Measurements from ENCODE around the gene TMEM151A. TPM values are rescaled to one million over a fixed set of nuclear protein-coding genes. Genes with fewer than 3 reads are reported as not detected.

Gene TMEM151A
- total RNA-seq, 4 donors from 2014 or later, result 0.27 to 0.35 TPM; not detected in 2

DNA sequence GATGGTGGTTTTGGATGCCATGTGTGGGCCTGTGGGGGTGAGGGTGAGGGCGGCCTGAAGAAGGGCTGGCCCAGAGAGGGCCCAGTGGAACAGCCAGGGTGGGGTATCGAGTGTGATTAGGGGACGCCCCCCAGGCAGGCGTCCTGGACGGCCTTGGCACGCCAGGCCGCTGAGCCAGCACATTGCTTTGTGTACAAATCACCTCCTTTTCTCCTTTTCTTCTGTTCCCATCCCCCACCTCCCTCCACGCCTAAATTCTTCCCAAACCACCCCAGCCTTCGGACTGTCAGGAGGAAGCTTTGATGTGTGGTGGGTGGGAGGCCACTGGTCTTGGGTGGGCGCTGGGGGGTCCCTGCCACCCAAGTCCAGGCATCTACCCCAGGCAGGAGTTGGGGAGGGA lies 33.0 kb downstream of the TMEM151A start:
- no peaks in the 10 kb centered on the region for H3K27me3 ChIP-seq
- peaks cover 0 to 27% (median 2%) of the 10 kb centered on the region in 4 donors for H3K4me1 ChIP-seq
- TF ChIP-seq, protein P1, sequence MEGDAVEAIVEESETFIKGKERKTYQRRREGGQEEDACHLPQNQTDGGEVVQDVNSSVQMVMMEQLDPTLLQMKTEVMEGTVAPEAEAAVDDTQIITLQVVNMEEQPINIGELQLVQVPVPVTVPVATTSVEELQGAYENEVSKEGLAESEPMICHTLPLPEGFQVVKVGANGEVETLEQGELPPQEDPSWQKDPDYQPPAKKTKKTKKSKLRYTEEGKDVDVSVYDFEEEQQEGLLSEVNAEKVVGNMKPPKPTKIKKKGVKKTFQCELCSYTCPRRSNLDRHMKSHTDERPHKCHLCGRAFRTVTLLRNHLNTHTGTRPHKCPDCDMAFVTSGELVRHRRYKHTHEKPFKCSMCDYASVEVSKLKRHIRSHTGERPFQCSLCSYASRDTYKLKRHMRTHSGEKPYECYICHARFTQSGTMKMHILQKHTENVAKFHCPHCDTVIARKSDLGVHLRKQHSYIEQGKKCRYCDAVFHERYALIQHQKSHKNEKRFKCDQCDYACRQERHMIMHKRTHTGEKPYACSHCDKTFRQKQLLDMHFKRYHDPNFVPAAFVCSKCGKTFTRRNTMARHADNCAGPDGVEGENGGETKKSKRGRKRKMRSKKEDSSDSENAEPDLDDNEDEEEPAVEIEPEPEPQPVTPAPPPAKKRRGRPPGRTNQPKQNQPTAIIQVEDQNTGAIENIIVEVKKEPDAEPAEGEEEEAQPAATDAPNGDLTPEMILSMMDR (IDR thresholded peaks at IDR 0.05), result no peak
- no peak for TF ChIP-seq POLR2A (IDR thresholded peaks at IDR 0.05)
- no peak for DNase-seq
- H3K27ac ChIP-seq, result no peak overlapping the region
- H3K9me3 ChIP-seq, result no peaks in the 10 kb centered on the region
- no peaks in the 10 kb centered on the region for H3K36me3 ChIP-seq
- no peak overlapping the region for H3K4me3 ChIP-seq

DNA sequence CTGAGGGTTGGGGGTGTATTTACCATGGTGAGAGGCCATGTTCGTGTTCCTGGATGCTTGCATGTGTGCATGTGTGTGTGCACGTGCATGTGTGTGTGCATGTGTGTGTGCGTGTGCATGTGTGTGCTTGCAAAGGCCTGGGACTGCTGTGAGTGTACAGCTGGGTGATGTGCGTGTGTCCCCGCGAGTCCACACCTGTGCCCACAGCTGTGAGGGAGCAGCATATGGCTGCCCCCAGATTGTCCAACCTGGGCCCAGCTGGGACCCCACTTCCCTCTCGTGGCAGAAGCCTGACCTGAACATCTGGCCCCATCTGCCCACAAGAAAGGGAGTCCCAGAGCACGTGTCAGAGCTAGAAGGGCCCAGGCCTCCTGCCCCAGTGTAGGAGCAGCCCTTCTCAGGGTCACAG lies 33.6 kb downstream of the TMEM151A start:
- TF ChIP-seq, protein P1 (IDR thresholded peaks at IDR 0.05), result no peak
- TF ChIP-seq POLR2A (IDR thresholded peaks at IDR 0.05), result no peak
- no peaks in the 10 kb centered on the region for H3K36me3 ChIP-seq
- peaks cover 0 to 27% (median 2%) of the 10 kb centered on the region in 4 donors for H3K4me1 ChIP-seq
- no peaks in the 10 kb centered on the region for H3K9me3 ChIP-seq
- peak overlapping the region in 1 of 4 donors; percentile 33 for H3K27ac ChIP-seq
- DNase-seq, result no peak
- no peaks in the 10 kb centered on the region for H3K27me3 ChIP-seq
- no peak overlapping the region for H3K4me3 ChIP-seq

DNA sequence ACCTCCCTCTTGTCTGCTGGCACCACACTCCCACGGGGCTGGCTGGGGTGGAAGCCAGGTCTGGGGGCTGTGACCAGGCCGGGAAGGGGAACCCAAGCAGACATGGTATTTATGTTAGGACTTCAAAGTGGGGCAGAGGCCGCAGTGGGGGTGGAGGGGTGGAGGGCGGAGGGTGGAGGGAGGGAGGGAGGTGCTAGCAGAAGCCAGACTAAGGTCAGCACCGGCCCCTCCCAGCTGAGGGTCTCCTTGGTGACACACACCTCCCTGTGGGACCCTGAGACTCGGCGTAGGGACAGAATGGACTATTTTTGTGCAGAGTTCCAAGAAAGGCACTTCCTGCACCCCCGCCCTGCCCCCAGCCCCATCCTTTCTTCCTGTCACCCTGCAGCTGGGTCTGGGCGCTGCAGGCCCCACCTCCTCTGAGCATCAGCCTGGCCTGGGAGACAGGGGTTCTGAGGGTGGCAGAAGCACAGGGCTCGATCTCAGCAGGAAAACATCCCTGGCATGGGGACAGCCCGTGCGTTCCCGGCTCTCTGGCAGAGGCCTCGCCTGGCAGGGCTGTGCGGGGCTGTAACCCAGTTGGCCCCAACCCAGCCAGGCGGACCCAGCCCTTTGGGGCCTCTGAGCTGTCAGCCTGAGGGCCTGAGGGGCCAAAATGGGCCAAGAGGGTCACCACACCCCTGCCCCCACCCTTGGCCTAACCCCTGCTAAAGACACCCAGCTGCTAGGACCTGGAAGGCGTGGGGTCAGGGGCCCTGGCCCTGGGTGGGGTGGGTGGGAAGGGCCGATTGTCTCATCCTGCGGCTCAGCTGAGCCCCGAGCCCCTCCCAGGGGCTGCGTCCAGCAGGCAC lies 34.8 kb downstream of the TMEM151A start:
- H3K4me1 ChIP-seq, result peaks cover 0 to 27% (median 2%) of the 10 kb centered on the region in 4 donors
- H3K9me3 ChIP-seq, result no peaks in the 10 kb centered on the region
- H3K27me3 ChIP-seq, result no peaks in the 10 kb centered on the region
- H3K4me3 ChIP-seq, result no peak overlapping the region
- H3K36me3 ChIP-seq, result no peaks in the 10 kb centered on the region
- H3K27ac ChIP-seq, result peak overlapping the region; percentile 33 to 59 (median 54)
- TF ChIP-seq, protein P1 (IDR thresholded peaks at IDR 0.05), result no peak
- TF ChIP-seq POLR2A (IDR thresholded peaks at IDR 0.05), result no peak
- no peak for DNase-seq

DNA sequence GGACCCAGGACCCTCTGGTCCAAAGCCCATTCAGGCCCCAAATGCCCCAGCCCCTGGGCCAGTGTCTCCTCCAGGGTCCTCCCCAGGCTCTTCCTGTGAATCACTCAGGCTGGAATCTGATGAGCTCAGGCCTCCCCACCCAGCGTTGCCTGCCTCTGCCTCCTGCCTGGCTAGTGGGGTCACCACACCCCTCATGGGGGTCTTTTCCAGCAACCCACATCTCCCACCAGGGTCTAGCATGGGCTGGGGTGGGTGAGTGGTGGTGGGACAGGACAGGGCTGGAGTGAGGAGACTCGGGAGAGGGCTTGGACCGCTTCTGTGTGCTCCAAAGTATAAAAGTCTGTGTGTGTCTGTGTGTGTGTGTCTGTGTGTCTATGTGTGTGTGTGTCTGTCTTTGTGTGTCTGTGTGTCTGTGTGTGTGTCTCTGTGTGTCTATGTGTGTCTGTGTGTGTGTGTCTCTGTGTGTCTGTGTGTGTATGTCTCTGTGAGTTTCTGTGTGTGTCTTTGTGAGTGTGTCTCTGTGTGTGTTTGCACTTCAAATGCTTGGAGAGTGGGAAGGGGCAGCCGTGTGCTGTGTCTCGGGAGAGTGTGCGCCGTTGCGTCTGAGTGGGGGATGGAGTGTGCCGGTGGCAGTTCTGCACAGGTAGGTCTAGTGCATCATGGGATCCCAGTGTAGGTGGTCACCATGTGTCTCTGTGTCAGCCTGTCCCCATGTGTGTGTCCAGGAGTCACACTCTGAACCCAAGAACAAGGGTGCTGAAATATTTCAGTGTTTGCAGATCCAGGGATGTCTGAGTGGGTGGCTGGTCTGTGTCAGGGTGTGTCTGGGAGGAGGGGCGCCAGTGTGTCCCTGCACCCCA lies 35.7 kb downstream of the TMEM151A start:
- no peak overlapping the region for H3K4me3 ChIP-seq
- H3K36me3 ChIP-seq, result peaks cover 0 to 8% (median 0%) of the 10 kb centered on the region in 3 donors
- TF ChIP-seq, protein P1 (IDR thresholded peaks at IDR 0.05), result no peak
- no peak for TF ChIP-seq POLR2A (IDR thresholded peaks at IDR 0.05)
- no peaks in the 10 kb centered on the region for H3K27me3 ChIP-seq
- DNase-seq, result no peak
- H3K9me3 ChIP-seq, result no peaks in the 10 kb centered on the region
- H3K27ac ChIP-seq, result peak overlapping the region; percentile 46 to 59 (median 54)
- peaks cover 0 to 27% (median 2%) of the 10 kb centered on the region in 4 donors for H3K4me1 ChIP-seq

DNA sequence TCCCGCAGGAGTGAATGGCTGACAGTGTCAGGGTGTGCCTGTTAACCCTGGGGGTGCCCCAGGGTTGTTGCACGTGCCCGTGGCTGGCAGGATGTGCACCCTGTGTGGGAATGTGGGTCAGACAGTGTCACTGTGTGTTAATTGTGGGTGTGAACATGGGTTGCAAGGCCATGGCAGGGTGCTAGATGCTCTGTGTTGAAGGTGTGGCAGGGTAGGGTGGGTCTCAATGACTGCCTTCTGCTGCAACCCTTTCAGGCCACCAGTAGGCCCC lies 36.3 kb downstream of the TMEM151A start:
- H3K9me3 ChIP-seq, result no peaks in the 10 kb centered on the region
- peak overlapping the region in 3 of 4 donors; percentile 14 to 59 (median 46) for H3K27ac ChIP-seq
- no peak overlapping the region for H3K4me3 ChIP-seq
- DNase-seq, result no peak
- H3K4me1 ChIP-seq, result peaks cover 0 to 27% (median 2%) of the 10 kb centered on the region in 4 donors
- H3K27me3 ChIP-seq, result no peaks in the 10 kb centered on the region
- no peak for TF ChIP-seq POLR2A (IDR thresholded peaks at IDR 0.05)
- TF ChIP-seq, protein P1 (IDR thresholded peaks at IDR 0.05), result no peak
- peaks cover 0 to 13% (median 0%) of the 10 kb centered on the region in 3 donors for H3K36me3 ChIP-seq

All from Peyer's patch (tissue), 4 donors.